HG02840 (cell line): Measurements from ENCODE around the gene ANKRD63.

Experiments used
- ATAC-seq: cut with Tn5 transposase; IDR thresholded peaks from one replicate; pipeline ENCODE4 v1.9.1; 2021; ENCODE audit warnings: mild to moderate bottlenecking, moderate library complexity, moderate number of reproducible peaks; ENCODE audit not compliant: unreplicated experiment, low FRiP score

ANKRD63 gene

DNA sequence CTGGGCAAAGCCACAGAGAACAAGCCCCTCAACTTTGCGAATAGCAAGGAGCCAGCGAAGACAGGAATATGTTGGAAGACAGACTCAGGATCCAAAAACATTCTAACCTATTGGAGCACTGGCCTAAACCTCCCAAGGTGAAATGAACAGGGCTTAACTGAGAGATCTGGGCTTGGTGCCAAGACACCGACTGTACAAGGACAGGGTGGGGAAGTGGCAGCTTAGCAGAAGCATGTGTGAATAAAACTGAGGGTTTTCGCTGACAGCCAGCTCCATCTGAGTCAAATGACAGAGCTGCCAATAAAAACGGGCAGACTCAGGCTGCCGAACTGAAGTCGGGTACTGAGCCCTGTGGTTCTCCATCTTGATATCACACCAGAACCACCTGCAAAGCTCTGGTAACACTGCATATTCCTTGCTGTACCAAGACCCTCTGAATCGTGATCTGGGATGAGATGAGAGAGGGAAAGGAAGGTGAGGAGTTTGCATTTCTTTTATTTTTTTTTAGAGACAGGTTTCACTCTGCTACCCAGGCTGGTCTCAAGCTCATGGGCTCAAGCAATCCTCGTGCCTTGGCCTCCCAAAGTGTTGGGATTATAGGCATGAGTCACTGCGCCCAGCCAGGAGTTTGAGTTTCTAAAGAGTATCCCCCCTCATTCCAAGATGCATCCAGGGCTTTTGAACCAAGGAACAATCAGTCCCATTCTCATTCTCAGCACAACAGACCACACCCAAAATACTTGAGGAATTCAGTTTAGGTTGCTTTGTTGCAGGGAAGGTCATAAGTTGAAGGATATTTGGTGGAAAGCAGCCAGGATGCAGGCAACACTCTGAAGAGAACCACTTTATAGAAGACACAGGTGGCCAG lies 30.9 kb upstream of the ANKRD63 start:
- ATAC-seq, result no peak

DNA sequence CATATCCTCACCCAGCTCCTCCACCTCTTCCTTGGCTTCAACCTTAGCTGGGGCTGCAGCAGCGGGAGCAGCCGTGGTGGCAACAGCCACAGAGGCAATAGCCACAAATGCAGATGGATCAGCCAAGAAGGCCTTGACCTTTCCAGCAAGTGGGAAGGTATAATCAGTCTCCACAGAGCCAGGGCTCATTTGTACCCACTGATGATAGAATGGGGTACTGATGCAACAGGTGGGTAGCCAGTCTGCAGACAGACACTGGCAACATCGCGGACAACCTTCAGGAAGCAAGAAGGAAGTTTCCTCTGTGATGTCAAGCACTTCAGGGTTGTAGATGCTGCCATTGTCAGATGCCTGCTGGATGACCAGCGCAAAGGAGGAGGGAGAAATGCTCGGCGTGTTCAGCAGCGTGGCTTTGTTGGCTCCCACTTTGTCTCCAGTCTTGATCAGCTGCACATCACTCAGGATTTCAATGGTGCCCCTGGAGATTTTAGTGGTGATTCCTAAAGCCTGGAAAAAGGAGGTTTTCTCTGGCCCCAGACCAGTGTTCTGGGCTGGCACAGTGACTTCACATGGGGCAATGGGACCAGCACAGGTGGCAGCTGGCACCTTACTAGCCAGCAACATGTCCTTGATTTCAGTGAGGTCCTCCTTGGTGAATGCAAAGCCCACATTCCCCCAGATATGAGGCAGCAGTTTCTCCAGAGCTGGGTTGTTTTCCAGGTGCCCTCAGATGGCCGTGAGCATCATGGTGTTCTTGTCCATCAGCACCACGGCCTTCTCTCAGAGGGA lies 29.7 kb upstream of the ANKRD63 start:
- ATAC-seq, result no peak

DNA sequence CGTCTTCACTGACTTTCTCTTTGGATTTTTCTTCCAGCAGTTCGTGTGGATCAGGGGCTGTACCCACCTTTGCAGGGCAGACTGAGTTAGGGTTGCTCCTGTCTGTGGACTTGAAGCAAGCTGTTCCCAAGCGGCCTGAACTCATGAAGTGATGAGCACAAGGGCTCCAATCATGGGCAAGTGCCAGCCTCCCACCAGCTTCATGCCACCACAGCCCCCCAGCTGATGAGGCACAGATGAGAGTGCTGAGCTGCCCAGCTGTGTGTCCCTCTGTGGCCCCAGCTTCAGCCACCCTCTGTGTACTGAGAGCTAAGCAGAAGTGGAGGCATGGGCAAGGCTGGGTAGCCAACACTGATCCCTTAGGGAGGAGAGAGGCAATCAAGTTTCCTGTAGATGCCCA lies 28.1 kb upstream of the ANKRD63 start:
- no peak for ATAC-seq

DNA sequence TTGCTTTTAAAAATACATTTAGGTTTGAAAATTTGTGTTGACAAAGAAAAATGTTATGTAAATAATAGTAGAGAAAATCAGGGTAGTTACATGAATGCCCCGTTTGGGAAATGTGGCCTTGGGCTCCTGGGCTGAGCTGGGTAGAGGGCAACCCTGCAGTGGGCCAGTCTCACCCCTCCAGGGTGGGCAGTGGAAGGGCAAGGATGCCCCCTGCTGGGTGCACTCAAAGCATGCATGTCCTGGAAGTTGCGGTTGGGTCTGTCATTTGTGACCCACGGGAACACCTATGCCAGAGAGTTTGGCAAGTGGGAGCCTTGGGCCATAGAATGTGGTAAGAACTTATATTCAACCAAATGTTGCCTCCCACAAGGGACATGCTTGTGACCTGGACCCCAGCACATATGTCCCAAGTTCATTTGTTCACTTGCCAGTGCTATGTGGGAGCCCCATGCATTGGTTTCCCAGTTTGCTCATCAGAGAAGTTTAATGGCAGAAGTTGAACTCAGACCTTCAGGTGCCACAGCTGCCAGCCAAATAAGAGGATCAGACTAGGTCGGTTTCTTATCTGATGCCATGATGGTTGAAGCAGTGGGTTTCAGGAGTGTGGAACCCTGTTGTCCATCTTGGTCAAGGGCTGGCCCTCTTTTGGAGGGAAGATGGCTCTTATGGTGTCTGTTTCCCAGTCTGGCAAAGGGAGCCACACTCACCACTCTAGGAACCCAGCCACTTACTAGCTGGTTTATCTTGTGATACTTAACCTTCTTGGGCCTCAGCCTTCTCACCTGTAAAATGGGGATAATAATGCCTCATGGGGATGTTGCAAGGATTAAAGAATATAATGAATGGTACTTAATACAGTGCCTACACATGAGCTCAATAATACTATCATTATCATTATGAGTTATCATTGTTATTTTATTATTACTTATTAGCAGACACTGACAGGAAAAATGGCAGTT lies 27.4 kb upstream of the ANKRD63 start:
- ATAC-seq, result no peak

DNA sequence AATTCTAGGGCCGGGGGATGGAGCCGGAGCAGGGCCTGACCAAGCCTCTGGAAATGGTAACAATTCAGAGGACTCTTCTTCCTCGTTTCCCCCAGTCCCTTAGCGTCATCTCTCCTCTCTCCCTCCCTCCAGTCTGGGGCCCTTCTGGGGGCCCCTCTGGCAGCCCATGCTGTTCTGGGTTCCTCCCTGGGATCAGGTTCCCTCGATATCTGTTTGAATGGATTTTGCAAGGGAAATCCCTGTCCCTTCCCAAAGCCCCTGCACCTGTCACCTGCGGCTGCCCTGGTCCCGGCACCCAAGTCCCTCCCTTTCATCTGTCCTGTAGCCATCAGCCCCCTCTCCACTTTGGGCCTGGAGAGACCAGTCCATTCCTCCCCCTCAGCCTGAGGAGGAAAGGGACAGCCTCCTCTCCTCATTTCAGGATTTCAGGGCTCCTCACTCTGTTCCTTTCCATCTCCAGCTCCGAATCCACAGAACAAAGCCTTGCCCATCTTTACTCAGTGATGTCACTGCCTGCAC lies 26.5 kb upstream of the ANKRD63 start:
- no peak for ATAC-seq

DNA sequence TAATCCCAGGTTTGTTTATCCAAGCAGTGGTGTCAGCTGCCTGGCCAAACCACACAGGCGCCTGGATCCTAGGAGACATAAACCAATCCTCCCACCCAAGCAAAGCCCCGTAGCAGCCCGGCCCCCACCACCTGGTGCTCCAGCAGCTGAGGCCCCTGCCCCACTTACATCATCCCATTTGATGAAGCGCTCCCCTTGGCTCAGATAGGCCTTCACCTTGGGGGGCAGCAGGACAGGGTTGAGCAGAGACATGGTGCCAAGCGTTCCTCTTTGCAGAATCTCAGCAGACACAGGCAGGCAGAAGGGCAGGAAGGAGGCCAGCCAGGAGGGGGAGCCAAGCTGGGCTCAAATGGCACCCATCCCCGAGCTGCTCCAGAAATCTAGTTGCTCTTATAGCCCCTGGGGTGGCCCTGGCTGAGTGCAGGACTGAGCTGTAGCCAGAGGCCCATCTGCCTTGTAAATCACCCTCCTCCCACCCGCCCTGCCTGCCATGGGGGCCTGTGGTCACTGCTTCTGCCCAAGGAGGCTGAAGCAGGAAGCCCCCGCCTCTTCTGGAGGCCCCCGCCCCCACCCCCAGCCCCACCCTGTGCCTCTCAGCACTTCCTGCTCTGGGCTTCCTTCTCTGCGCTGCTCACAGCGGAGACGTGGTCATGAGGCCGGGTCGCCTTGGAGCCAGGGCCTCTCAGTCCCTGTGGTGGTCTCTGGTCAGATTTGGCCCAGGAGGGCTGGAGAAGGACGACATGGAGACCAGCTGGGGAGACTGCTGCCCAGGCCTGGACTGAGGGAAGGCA lies 24.8 kb upstream of the ANKRD63 start, which contains the start of gene PLCB2:
PLCB2 (minus strand) TSS at position 515 of the 791 bp plus-strand sequence; CDS start at position 252, 263 bp downstream.
- ATAC-seq, result peak; percentile 45

DNA sequence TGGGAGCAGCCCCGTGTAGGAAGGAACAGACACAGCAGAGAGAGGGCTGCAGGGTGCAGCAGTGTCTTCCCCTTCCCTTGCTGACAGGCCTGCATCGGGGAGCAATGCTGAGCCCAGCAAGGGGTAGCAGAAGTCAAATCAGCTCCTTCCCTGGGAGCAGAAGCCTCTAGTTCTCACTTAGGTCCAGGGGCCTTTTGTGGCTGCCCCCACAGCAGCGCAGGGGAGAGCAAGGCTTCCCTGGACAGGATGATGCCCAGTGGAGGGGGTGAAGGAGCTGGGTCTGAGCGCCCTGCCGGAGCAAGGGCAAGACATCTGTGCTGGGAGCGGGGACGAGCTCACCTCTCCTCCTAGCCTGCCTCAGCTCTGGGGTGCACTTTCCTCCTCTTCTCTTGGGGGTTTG lies 24.0 kb upstream of the ANKRD63 start:
- no peak for ATAC-seq

DNA sequence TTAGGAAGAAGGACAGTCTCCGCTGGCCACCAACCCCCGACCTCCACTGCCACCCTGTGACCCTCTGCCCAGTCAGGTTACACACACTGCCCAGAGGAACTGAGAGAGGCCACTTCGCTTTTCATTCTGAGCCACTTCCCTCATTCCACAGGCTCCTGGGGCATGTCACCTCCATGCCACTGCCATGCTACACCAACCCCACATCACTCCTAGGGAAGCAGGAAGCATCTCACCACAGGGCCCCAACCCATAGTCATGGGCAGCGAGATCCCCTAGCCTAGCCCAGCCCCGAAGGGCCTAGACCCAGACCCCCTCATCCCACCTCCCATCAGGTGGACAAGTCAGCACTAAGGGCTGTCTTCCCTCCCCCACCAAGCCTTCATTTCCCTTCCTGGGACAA lies 23.5 kb upstream of the ANKRD63 start:
- ATAC-seq, result no peak

DNA sequence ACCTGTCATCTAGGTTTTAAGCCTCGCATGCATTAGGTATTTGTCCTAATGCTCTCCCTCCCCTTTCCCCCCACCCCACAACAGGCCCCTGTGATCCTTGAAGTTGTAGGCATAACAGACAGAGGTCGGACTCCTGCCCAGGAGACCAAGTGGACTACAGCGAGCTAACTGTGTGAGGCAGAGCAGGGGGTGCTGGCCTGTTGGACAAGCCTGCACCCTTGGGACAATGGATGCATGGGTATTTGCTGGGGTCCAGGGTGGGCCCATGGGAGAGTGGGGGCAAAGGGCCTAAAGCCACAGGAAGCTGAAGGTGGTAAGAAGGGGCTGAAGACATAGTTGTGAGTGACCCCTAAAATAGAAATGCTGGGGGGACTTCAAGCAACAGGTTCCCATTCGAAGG lies 22.4 kb upstream of the ANKRD63 start:
- no peak for ATAC-seq

DNA sequence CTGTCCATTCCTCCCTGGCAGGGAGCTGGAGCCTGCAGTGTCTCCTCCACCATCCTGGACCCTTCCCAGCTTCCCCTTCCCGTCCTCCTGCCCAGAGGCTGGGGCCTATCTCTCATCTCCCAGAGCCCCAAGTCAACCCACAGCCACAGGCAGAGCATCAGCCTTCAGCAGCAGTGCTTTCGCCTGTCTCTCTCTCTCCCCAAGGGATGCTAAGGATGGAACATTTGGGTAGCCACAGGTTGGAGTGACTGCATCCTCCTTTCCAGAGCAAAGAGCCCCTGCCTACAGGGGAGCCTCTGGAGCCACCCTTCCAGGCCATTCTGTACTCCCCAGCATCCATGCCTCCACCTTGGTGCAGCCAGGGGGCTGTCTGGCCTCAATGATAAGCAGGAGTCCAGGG lies 20.7 kb upstream of the ANKRD63 start:
- no peak for ATAC-seq

DNA sequence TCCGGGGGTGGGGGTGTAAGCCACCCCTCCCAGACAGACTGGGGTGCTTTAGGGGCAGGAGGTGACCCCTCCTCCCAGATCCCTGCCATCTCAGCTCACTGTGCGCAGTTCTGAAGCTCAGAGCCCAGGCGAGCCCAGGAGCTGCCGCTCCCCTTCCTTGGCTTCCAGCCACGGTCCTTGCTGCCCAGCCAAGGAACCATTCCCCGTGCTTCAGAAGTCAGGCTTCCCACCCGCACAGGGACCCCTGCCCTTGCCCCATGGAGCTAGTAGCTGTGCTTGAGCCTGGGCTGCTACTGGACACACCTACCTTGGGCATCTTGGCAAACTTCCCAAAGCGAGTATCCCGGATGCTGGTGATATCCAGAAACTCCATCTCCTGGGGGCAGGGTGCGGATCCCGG lies 20.1 kb upstream of the ANKRD63 start:
- ATAC-seq, result no peak

DNA sequence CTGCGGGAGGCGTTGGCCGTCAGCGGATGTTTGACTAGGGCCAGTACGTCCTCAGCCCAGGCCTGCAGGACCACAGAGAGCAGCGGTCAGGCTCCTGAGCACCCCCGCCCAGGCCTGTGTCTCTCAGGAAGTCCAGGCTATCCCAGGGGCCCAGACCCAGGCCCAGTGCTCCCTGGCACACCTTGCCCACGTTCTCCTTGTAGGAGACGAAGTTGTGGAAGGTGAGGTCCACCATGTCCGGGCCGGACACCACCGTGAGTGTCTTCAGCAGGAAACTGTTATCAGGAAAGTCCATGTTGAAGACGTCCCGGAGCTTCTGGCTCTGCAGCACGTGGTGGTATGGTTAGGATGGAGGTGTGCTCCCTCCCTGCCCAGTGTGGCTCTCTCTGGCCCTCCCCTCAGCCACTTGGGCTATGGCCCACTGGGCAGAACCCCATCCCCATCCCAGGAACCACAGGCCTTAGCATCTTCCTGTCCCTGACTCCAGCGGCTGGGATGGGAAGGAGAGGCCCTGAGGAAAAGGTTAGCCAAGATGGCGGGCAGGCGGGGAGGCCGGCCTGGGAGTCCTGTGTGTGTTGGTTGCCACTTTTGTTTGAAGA lies 19.5 kb upstream of the ANKRD63 start:
- no peak for ATAC-seq

DNA sequence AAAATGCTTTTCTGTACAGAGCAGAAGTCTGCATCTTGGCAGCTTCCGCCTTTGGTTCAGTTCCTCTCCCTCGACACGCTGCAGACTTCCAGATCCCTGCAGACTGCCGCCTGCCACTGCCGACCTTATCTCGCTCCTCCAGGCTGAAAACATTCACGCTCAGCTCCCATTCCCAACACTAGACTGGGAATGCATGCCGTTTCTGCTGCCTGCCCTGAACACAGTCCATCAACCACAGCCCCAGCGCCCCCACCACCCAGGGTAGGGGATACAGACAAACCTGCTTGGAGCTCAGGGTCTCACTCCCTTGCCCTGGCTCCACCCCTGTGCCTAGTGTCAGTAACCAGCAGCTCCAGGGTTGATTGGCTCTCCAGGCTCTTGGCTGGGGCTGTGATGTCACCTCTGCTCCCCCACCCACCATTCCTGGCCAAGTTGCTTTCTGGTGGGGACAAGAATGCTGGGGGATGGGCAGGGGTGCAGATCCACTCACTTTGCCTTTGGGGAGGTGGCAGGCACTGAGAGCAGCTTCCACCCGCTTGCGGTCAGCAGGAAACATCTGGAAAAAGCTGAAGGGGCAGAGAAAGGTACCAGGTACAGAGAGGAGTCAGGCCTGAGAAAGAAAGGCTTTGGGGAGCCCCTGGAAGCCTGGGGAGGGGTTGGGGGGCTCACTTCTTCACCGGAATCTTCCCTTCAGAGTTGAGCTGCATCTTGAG lies 18.8 kb upstream of the ANKRD63 start:
- ATAC-seq, result no peak

DNA sequence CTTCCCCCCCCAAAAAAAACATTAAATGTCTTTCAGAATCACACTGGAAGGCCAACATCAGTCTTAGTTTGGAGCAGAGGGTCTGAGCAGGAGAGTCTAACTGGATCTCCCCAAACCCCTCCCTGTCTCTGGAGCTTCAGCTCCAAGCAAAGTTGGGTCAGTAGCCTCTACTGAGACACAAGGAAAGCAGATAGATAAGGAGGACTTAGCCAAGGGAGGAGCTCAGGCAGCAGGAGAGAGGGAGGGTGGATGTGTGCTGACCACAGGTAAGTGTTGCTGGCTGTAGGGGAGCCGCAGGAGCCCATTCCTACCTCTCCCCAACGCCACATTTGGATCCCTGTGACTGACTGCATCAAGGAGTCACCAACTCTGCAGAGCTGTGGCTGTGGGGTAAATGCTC lies 17.9 kb upstream of the ANKRD63 start:
- ATAC-seq, result no peak

DNA sequence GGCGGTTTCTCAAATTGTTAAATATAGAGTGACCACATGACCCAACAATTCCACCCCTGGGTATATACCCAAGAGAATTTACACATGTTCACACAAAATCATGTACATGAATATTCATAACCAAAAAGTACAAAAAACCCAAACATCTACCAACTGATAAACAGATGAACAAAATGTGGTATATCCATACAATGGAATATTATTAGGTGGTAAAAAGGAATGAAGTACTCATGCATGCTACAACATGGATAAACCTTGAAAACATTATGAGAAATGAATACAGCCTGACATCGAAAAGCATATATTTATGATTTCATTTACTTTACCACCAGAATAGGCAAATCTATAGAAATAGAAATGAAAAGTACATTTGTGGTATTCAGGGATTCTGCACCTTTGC lies 17.5 kb upstream of the ANKRD63 start:
- no peak for ATAC-seq

DNA sequence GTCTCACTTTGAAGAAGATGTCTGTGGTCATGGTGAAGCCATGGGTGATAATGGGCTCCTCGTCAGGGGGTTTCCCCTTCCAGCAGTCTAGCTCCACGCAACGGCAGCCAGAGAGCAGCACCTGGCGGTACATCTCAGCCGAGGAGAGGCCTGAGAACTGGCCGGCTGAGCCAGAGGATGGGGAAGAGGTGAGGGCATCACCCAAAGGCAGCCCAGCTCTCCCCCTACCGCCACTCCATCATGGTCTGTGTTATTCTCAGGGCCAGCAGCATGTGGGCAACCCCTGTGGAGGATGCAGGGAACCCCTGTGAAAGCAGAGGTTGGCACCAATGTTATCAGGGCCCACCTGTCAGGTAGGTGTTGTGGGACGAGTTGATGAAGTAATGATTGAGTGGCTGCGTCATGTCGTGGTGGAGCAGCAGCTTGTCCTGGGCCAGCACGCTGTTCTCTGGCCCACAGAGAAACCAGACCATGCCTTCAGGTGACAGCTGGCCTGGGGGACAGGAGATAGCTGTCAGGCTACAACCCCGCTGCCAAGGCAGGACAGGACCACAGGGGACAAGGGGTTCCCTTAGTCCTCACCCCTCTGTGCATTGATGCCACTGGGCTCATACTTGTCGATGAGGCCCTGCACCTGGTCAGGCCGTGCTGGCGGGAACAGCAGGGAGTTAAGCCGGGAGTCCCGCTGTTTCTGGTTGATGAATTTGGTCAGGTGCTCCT lies 15.5 kb upstream of the ANKRD63 start:
- ATAC-seq, result no peak

DNA sequence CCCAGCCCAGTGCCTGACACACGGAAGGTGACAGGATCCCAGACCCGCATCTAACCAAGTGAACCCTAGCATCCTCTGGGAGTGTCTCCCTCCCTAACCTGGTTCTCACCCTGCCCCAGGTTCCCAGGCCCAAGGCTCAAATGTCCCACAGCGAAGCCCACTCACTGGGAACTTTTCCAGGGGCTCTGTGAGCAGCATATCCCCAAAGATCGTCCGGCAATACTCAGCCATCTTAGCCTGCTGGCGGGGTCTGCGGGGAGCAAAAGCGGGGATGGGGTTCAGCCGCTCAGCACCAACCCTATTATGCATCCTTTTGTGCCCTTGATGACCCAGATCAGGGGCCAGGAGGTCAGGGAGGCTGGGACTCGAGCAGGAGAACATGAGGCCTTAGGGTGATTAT lies 14.5 kb upstream of the ANKRD63 start:
- ATAC-seq, result no peak
